Mammary epithelial cell (primary cell): ENCODE results near the gene MYO10.

Experiments used
- EZH2 ChIP-seq: IDR thresholded peaks from 2 replicates; pipeline ENCODE4 v1.6.1; 2012; ENCODE audit warnings: low read length, inconsistent platforms, borderline replicate concordance
- TF ChIP-seq, protein P1 (sequence below), 2 donors: IDR thresholded peaks in 1 of 2; conservative IDR thresholded peaks in 1 of 2; 2 replicates each; pipeline ENCODE4 v1.5.1; 2011 to 2012; ENCODE audit warnings: inconsistent platforms in 2 of 2, low read length in 2 of 2, mild to moderate bottlenecking in 2 of 2, control low read depth in 1 of 2, low read depth in 1 of 2; ENCODE audit not compliant: insufficient read depth in 1 of 2; ENCODE audit errors: extremely low read depth in 1 of 2

DNA sequence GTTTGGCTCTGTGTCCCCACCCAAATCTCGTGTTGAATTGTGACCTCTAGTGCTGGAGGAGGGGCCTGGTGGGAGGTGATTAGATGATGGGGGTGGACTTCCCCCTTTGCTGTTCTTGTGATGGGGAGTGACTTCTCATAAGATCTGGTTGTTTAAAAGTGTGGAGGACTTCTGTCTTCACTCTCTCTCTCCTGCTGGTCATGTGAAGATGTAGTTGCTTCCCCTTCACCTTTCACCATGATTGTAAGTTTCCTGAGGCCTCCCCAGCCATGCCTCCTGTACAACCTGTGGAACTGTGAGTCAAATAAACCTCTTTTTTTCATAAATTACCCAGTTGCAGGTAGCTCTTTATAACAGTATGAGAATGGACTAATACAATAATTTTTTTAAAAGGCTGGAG, 10.6 kb upstream of the MYO10 start:
- TF ChIP-seq, protein P1, sequence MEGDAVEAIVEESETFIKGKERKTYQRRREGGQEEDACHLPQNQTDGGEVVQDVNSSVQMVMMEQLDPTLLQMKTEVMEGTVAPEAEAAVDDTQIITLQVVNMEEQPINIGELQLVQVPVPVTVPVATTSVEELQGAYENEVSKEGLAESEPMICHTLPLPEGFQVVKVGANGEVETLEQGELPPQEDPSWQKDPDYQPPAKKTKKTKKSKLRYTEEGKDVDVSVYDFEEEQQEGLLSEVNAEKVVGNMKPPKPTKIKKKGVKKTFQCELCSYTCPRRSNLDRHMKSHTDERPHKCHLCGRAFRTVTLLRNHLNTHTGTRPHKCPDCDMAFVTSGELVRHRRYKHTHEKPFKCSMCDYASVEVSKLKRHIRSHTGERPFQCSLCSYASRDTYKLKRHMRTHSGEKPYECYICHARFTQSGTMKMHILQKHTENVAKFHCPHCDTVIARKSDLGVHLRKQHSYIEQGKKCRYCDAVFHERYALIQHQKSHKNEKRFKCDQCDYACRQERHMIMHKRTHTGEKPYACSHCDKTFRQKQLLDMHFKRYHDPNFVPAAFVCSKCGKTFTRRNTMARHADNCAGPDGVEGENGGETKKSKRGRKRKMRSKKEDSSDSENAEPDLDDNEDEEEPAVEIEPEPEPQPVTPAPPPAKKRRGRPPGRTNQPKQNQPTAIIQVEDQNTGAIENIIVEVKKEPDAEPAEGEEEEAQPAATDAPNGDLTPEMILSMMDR (conservative IDR thresholded peaks at IDR 0.05 in 1 of 2, IDR thresholded peaks at IDR 0.05 in 1 of 2; ENCODE audit: extremely low read depth in 1 of 2, insufficient read depth in 1 of 2, low read depth in 1 of 2, low read length in 2 of 2): no peak
- TF ChIP-seq EZH2: no peak
